Activated T-helper 2 cell treated with anti-CD3 and anti-CD28 coated beads, Interferon-gamma antibody, Interleukin-2, Interleukin-4, amounts not matched to agents 10 μg/mL and 5 μg/mL and 100 μg/mL, durations not matched to agents 14 hours and 24 hours and 36 hours (primary cell): Measurements from ENCODE around the gene ADIPOR2. TPM values are rescaled to one million over a fixed set of nuclear protein-coding genes. Genes with fewer than 3 reads are reported as not detected.

Source experiments
- DNase-seq: peaks from one replicate; pipeline ENCODE4 v3.0.0; 2021; ENCODE audit warnings: low spot score
- H3K27ac Mint-ChIP-seq: one replicate; pipeline ENCODE4 v1.8.0; 2021; ENCODE audit warnings: mixed read lengths
- H3K27me3 Mint-ChIP-seq: one replicate; pipeline ENCODE4 v1.8.0; 2021; ENCODE audit warnings: low read depth, mixed read lengths
- H3K36me3 Mint-ChIP-seq: one replicate; pipeline ENCODE4 v1.8.0; 2021; ENCODE audit warnings: low read depth, mixed read lengths
- H3K4me1 Mint-ChIP-seq: one replicate; pipeline ENCODE4 v1.8.0; 2021; ENCODE audit warnings: low read depth, mixed read lengths
- H3K4me3 Mint-ChIP-seq: one replicate; pipeline ENCODE4 v1.8.0; 2021; ENCODE audit warnings: low read depth, mild to moderate bottlenecking, moderate library complexity, mixed read lengths
- H3K9me3 Mint-ChIP-seq: one replicate; pipeline ENCODE4 v1.8.0; 2021; ENCODE audit warnings: mixed read lengths
- intact Hi-C: fragments of 100-400 bp; cut with micrococcal nuclease; formaldehyde crosslinking; loops from one replicate; pipeline ENCODE4 v1.15.1; 2023
- total RNA-seq: library from RNA; stranded (reverse); gene quantifications from 2 replicates; pipeline ENCODE4 v1.2.3, GENCODE V29; 2022

ADIPOR2 gene
- total RNA-seq, 1 donor from 2014 or later: 81.0 TPM

DNA sequence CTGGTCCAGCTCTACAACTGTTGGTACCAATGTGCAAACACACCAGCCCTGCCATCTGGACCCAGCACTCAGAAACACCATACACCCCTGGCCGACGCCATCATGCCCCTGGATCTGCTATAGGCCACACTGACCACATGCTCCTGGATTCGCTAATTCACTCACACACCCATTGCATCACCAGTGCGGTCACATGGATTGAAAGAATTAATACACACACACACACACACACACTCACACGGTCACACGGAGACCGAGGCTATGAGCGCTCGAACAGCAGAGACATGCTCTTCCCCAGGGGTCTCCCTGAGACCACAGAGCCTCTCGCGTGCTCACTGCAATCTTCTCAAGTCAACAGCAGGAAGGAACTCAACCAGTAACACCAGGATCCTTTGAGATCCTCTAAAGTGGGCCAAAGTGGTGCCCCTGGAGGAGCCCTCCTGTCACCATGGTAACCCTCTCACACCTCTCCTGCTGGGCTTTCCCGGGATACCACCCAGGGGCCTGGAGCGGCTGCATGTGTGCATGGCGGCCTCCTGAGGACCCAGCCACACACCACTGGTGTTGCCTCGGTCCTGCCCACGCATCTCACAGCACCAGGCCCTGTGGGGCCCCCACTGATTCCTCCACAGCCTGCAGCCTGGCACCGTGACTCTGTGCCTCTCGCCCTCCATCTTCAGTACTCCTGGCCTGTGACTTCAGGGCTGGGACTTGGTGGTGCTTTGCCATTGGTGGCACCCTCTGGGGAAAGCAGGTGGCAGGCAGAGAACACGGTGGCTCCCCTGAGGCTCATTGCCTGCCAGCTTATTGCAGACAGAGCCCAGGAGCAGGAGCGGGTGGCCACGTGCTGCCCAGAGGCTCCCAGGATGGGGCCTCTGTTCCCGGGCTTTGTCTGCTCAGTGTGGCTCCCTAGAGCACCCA lies 144.6 kb downstream of the ADIPOR2 start:
- no peaks in the 10 kb centered on the region for H3K9me3 Mint-ChIP-seq
- H3K4me3 Mint-ChIP-seq: no peak overlapping the region
- intact Hi-C loops: no loop called here
- no peak overlapping the region for H3K27ac Mint-ChIP-seq
- DNase-seq: no peak
- H3K4me1 Mint-ChIP-seq: no peaks in the 10 kb centered on the region
- H3K36me3 Mint-ChIP-seq: no peaks in the 10 kb centered on the region
- H3K27me3 Mint-ChIP-seq: peaks cover 11% of the 10 kb centered on the region

DNA sequence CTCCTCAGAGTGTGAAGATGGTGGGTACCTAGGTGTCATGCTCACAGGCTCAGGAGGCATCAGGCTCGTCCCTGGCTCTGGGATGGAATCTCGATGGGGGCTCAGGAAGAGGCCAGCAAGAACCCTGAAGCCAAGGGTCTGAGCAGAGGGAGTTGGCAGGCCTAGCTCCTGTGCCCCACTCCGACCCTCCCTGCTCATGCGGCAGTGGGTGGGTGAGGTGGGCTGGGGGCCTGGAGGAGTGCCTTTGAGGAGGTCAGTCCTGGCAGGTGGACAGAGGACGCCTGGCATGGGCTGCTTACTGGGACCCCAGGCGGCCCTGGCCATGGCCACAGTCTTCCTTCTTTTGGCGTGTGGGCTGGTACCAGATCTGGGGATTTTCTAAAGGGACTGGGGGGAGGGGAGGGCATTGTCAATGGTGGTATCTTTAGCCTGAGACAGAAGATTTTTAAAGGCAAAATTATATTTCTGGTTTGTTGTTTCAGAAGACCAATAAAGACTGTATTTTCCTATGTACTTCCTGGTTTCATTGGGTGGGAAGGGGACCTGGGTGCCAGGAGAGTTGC lies 145.5 kb downstream of the ADIPOR2 start:
- H3K4me1 Mint-ChIP-seq: no peaks in the 10 kb centered on the region
- DNase-seq: no peak
- peaks cover 6% of the 10 kb centered on the region for H3K27me3 Mint-ChIP-seq
- no peaks in the 10 kb centered on the region for H3K36me3 Mint-ChIP-seq
- intact Hi-C loops: no loop called here
- no peak overlapping the region for H3K27ac Mint-ChIP-seq
- no peaks in the 10 kb centered on the region for H3K9me3 Mint-ChIP-seq
- no peak overlapping the region for H3K4me3 Mint-ChIP-seq

DNA sequence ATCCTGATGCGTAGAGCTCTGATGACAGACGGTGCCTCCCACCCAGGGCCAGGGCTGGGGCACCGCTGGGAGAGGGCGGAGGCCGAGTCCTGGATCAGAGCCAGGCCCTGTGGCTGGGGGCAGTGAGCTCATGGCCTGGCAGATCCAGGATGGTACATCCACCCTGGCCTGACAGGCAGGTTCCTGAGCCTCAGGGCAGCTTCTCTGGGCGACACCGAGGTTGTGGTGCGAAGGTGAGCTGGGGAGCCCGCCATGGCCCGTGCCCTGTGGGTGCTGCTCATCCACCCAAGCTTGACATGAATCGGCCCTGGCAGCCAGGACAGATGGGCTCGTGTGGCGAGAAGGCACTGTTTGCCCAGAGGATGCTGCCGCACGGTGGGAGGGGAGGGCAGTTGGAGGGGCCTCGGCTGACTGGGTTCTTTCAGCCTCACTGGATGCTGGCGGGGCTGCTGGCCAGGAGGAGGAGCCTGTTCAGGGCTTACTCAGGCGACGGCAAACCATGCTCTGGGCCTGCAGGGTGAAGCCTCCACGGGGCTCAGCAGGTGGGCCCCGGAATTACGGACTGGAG lies 146.1 kb downstream of the ADIPOR2 start:
- Mint-ChIP-seq H3K9me3 (no peaks in the 10 kb centered on the region), H3K27me3 (peaks cover 3% of the 10 kb centered on the region), H3K27ac (no peak overlapping the region), H3K36me3 (no peaks in the 10 kb centered on the region), H3K4me1 (no peaks in the 10 kb centered on the region), H3K4me3 (no peak overlapping the region)
- no peak for DNase-seq
- intact Hi-C loops: no loop called here

DNA sequence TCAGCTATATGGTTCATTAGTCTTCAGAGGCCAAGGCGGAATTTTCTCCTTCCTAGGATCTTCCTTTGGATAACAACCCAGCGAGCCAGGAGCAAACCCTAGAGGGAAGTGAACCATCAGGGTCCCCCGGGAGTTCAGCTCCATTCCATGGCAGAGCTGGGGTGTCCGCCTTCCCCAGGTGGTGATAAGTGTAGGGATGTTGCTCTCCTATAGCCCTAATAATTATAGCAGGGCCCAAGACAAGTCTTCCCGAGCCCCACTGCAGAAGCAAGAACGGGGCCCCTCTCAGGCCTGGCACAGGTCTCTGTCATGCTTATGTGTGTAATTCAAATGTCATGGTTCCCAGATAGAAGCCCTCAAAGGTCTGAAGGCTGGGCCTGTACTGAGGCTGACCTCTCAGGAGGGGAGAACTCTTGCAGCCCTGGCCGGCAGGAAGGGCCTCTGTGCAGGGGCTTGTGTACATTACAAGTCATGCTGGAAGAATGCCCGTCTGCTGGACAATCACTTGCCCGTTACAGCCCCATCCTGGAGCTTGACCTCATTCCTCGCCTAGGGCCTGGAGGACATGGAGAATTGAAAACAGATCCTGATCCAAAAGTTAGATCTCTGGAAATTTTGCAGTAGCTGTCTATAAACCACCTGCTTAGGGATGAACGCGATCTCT lies 146.8 kb downstream of the ADIPOR2 start:
- Mint-ChIP-seq H3K4me3 (no peak overlapping the region), H3K4me1 (no peaks in the 10 kb centered on the region), H3K27me3 (no peaks in the 10 kb centered on the region), H3K9me3 (no peaks in the 10 kb centered on the region), H3K27ac (no peak overlapping the region), H3K36me3 (no peaks in the 10 kb centered on the region)
- DNase-seq: no peak
- intact Hi-C loops: no loop called here

Other genes with a start within 250 kb of the ADIPOR2 start
- 18.9 and 20.6 TPM in 2 replicates for gene FBXL14, start 96.5 kb upstream of the ADIPOR2 start, total RNA-seq
- 0.76 and 0.82 TPM in 2 replicates for gene WNT5B, start 61.8 kb upstream of the ADIPOR2 start, total RNA-seq
- gene LRTM2, start 129.5 kb downstream of the ADIPOR2 start, total RNA-seq: 0.07 and 0.09 TPM in 2 replicates
- 6.2 and 10.0 TPM in 2 replicates for gene CACNA2D4, start 227.6 kb downstream of the ADIPOR2 start, total RNA-seq